Measurements from ENCODE around the gene ST8SIA5. TPM values are rescaled to one million over a fixed set of nuclear protein-coding genes. Genes with fewer than 3 reads are reported as not detected.

The ST8SIA5 gene
- total and polyA plus RNA-seq, 2 donors (not counting 3 experiments of a cell fraction or from before 2014, with no cell fraction given) = 0.25 to 0.62 TPM

DNA sequence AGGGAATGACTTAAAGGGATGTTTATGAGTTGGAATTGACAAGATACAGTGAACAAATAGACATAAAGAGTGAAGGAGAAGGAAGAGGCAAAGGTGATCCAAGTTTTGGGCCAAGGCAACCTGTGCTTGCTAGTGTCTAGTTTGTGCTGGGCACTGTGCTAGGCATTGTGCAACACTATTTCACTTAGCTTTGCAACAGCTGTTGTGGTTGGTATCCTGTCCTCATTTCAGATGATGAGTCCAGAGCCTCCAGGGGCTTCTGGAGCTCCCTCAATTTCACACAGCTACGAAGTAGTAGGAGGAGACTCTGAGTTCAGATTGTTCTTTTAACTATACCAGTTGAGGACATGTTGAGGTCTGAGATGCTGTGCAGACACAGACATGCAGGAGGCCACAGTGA, 81.7 kb downstream of the ST8SIA5 start:
- ChIA-PET POLR2A (no interaction called here), CTCF (interaction anchor here (0.7 kb wide), 1 partner anchor 17 kb away, joined by 3 read pairs; no protein-coding TSS in a partner anchor)
- no peaks in the 10 kb centered on the region for H3K36me3 ChIP-seq (ENCODE audit: control insufficient read depth in 2 of 2, extremely low read depth in 1 of 2, insufficient read depth in 2 of 2, low read length in 2 of 2)
- H2AFZ ChIP-seq (ENCODE audit: low read depth, low read length) = no peak overlapping the region
- no peak overlapping the region for H3K27ac ChIP-seq (ENCODE audit: insufficient read depth, low read depth, low read length)
- no peak for TF ChIP-seq FOS (IDR thresholded peaks at IDR 0.05; ENCODE audit: borderline replicate concordance, insufficient read depth, low read length)
- TF ChIP-seq, protein P1, sequence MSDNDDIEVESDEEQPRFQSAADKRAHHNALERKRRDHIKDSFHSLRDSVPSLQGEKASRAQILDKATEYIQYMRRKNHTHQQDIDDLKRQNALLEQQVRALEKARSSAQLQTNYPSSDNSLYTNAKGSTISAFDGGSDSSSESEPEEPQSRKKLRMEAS (IDR thresholded peaks at IDR 0.05; ENCODE audit: insufficient read depth, insufficient read length) = no peak
- no peak for TF ChIP-seq POLR2A (IDR thresholded peaks at IDR 0.05; ENCODE audit: low read depth, low read length)
- TF ChIP-seq, protein P2, sequence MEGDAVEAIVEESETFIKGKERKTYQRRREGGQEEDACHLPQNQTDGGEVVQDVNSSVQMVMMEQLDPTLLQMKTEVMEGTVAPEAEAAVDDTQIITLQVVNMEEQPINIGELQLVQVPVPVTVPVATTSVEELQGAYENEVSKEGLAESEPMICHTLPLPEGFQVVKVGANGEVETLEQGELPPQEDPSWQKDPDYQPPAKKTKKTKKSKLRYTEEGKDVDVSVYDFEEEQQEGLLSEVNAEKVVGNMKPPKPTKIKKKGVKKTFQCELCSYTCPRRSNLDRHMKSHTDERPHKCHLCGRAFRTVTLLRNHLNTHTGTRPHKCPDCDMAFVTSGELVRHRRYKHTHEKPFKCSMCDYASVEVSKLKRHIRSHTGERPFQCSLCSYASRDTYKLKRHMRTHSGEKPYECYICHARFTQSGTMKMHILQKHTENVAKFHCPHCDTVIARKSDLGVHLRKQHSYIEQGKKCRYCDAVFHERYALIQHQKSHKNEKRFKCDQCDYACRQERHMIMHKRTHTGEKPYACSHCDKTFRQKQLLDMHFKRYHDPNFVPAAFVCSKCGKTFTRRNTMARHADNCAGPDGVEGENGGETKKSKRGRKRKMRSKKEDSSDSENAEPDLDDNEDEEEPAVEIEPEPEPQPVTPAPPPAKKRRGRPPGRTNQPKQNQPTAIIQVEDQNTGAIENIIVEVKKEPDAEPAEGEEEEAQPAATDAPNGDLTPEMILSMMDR (IDR thresholded peaks at IDR 0.05; ENCODE audit: extremely low read depth in 1 of 2, insufficient read depth in 1 of 2, low read depth in 1 of 2, low read length in 2 of 2) = no peak
- TF ChIP-seq GATA2 (IDR thresholded peaks at IDR 0.05; ENCODE audit: insufficient read depth, insufficient read length, low read depth, low read length) = no peak
- no peak for TF ChIP-seq EZH2 (IDR thresholded peaks at IDR 0.05; ENCODE audit: borderline replicate concordance, low read depth, low read length, severe bottlenecking)
- TF ChIP-seq MYC (IDR thresholded peaks at IDR 0.05; ENCODE audit: low read depth, low read length) = no peak
- no peak for TF ChIP-seq JUN (IDR thresholded peaks at IDR 0.05; ENCODE audit: borderline replicate concordance, insufficient read depth, insufficient read length, low read depth)
- no peak for TF ChIP-seq POLR2AphosphoS5 (IDR thresholded peaks at IDR 0.05; ENCODE audit: insufficient read depth, low read depth, low read length)
- peaks cover 8% of the 10 kb centered on the region for H3K4me1 ChIP-seq (ENCODE audit: control insufficient read depth, extremely low read depth, insufficient read depth, low read length)
- DNase-seq (ENCODE audit: low read depth, low spot score) (no peak), FAIRE-seq (no peak)
- no peaks in the 10 kb centered on the region for H3K79me2 ChIP-seq (ENCODE audit: control insufficient read depth, insufficient read depth, low read length)
- H3K4me3 ChIP-seq (replicated peaks in 1 of 3; ENCODE audit: insufficient read depth in 1 of 3, low read depth in 1 of 3, low read length in 3 of 3) = no peak overlapping the region
- no TSS peak for BruUV-seq (replicated peaks)
- H3K27me3 ChIP-seq (ENCODE audit: control insufficient read depth in 2 of 2, insufficient read depth in 2 of 2, low read length in 2 of 2) = no peaks in the 10 kb centered on the region
- no peaks in the 10 kb centered on the region for H3K9me3 ChIP-seq (replicated peaks; ENCODE audit: control insufficient read depth, insufficient read depth, low read length)
- no peaks in the 10 kb centered on the region for H3K9me1 ChIP-seq (replicated peaks; ENCODE audit: control insufficient read depth, extremely low read depth, insufficient read depth, low read length)
- intact Hi-C loops (cut with micrococcal nuclease) (no loop called here), dilution Hi-C loops (cut with MboI; ENCODE audit: extremely low pct_ligation_motif_present, low sequenced_read_pairs) (no loop called here)
- no peak overlapping the region for H3K4me2 ChIP-seq (ENCODE audit: insufficient read depth, low read length)
- no peak overlapping the region for H3K9ac ChIP-seq (replicated peaks; ENCODE audit: extremely low read depth, insufficient read depth, low read length)
- no peaks in the 10 kb centered on the region for H4K20me1 ChIP-seq (replicated peaks; ENCODE audit: control insufficient read depth, extremely low read depth, insufficient read depth, low read length)

Data from endothelial cell of umbilical vein (primary cell).